Gastrocnemius medialis (tissue), 4 donors: Measurements from ENCODE around the gene RASA3. TPM values are rescaled to one million over a fixed set of nuclear protein-coding genes. Genes with fewer than 3 reads are reported as not detected.

Experiments
- ATAC-seq, 2 donors: fragments of 150-250 bp; one replicate each; pipeline ENCODE4 v1.9.1; 2016
- DNase-seq, 2 donors: peaks; one replicate each; pipeline ENCODE4 v3.0.0-alpha.2; 2019
- H3K27ac ChIP-seq, 4 donors: fragments of 200-600 bp; sonication (generic); 1 replicate in 1 of 4; 2 replicates in 3 of 4; pipeline ENCODE4 v1.5.1; 2016 to 2018; ENCODE audit warnings: mild to moderate bottlenecking in 2 of 4, moderate library complexity in 1 of 4
- H3K27me3 ChIP-seq, 3 donors: fragments of 200-600 bp; sonication (generic) in 2 of 3; 1 replicate in 1 of 3; 2 replicates in 2 of 3; pipeline versions ENCODE4 v1.5.1 to v1.6.0; 2016 to 2019; ENCODE audit warnings: mild to moderate bottlenecking in 1 of 3, moderate library complexity in 1 of 3
- H3K36me3 ChIP-seq, 2 donors: fragments of 200-600 bp; sonication (generic) in 1 of 2; one replicate each; pipeline ENCODE4 v1.5.1; 2017 to 2018
- H3K4me1 ChIP-seq, 2 donors: fragments of 200-600 bp; sonication (generic) in 1 of 2; one replicate each; pipeline ENCODE4 v1.5.1; 2016 to 2017; ENCODE audit warnings: mild to moderate bottlenecking in 2 of 2
- H3K4me3 ChIP-seq, 4 donors: fragments of 200-600 bp; sonication (generic) in 3 of 4; 1 replicate in 1 of 4; 2 replicates in 3 of 4; pipeline ENCODE4 v1.5.1; 2016 to 2019; ENCODE audit warnings: mild to moderate bottlenecking in 2 of 4
- H3K9me3 ChIP-seq, 3 donors: fragments of 200-600 bp; sonication (generic) in 2 of 3; 1 replicate in 1 of 3; 2 replicates in 2 of 3; pipeline ENCODE4 v1.5.1; 2016 to 2019
- CTCF ChIP-seq, 5 experiments: fragments of 450-650 bp in 3 of 5; fragments of 200-600 bp in 2 of 5; sonication (generic) in 2 of 5; IDR thresholded peaks in 4 of 5; conservative IDR thresholded peaks in 1 of 5; 1 replicate in 4 of 5; 2 replicates in 1 of 5; pipeline ENCODE4 v1.5.1; 2016 to 2019; ENCODE audit warnings: antibody characterized with exemption in 5 of 5, mild to moderate bottlenecking in 3 of 5, moderate library complexity in 3 of 5
- POLR2A ChIP-seq, 2 donors: fragments of 450-650 bp; IDR thresholded peaks; one replicate each; pipeline ENCODE4 v1.6.1; 2017; ENCODE audit warnings: antibody characterized with exemption in 2 of 2, mild to moderate bottlenecking in 2 of 2, moderate library complexity in 2 of 2
- in situ Hi-C, 4 donors: fragments of 200-750 bp; cut with MboI; loops; one replicate each; pipeline versions ENCODE4 v1.15.0 to v1.8.0; 2017; ENCODE audit warnings: low sequenced_read_pairs in 4 of 4
- intact Hi-C: fragments of 100-400 bp; cut with DNase I; formaldehyde crosslinking; loops from one replicate; pipeline ENCODE4 v1.15.1; 2023; ENCODE audit warnings: low total_unique reads
- total RNA-seq, 4 donors: library from RNA; depleted of rRNA; stranded (reverse); fragments of >200 nt; gene quantifications; one replicate each; pipeline versions ENCODE4 v1.1.0 to v1.2.3, GENCODE V29; 2016

RASA3 gene
- total RNA-seq, 4 donors from 2014 or later = 3.4 to 22.2 (median 10.8) TPM

DNA sequence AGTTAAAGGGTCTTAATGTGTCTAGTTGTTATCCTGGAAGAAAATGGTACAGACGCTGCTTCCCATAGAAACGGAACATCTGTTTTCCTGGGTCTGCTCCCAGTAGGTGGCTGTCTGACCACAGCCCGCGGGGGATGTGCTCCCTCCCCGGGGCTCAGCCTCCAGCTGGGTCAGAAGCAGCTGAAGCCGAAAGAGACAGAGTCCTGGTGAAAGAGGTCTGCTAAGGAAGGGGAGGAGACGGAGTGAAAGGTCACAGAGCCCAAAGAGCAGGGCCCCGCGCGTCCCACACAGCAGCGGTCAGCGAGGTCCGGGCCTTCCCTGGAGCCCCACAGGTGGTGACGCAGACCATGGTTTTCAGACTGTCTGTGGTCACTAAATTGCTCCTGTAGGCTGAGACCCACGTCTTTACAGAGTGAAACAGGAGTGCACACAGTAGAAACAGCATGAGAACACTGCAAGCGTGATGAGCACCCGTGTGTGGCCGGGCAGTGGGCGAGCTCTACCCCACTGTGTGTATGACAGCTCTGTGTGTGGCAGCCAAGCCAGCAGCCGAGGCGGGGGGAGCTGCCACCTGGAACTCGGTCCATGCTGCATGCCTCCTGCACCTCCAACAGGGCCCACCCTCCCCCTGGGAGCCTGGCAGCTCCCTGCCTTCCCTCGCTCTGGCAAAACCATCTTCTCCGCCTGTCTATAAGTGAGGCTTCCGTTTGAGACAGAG lies 106.5 kb downstream of the RASA3 start:
- in situ Hi-C loops (no loop called here), intact Hi-C loops (no loop called here)
- Histone ChIP-seq H3K27me3 (no peaks in the 10 kb centered on the region), H3K27ac (no peak overlapping the region), H3K4me1 (peaks cover 0 to 6% of the 10 kb centered on the region in 2 donors), H3K36me3 (peaks cover 0 to 33% of the 10 kb centered on the region in 2 donors), H3K9me3 (no peaks in the 10 kb centered on the region), H3K4me3 (no peak overlapping the region)
- TF ChIP-seq POLR2A (IDR thresholded peaks at IDR 0.05) (no peak), CTCF (IDR thresholded peaks at IDR 0.05 in 4 of 5, conservative IDR thresholded peaks at IDR 0.05 in 1 of 5) (no peak)
- DNase-seq (no peak), ATAC-seq (no peak)

DNA sequence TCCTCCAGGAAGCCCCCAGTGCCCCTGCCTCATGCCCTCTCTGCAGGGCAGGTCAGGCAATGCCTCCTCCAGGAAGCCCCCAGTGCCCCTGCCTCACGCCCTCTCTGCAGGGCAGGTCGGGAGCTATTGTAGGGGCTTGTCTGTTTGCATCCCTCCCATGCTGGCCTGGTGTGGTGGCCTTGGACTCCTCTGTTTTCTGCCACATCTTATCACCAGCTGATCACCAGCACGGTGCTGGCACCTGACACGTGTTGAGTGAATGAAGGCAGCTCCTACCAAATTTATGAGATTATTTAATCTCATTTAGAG lies 107.1 kb downstream of the RASA3 start:
- no peak overlapping the region for H3K27ac ChIP-seq
- DNase-seq = no peak
- intact Hi-C loops = no loop called here

DNA sequence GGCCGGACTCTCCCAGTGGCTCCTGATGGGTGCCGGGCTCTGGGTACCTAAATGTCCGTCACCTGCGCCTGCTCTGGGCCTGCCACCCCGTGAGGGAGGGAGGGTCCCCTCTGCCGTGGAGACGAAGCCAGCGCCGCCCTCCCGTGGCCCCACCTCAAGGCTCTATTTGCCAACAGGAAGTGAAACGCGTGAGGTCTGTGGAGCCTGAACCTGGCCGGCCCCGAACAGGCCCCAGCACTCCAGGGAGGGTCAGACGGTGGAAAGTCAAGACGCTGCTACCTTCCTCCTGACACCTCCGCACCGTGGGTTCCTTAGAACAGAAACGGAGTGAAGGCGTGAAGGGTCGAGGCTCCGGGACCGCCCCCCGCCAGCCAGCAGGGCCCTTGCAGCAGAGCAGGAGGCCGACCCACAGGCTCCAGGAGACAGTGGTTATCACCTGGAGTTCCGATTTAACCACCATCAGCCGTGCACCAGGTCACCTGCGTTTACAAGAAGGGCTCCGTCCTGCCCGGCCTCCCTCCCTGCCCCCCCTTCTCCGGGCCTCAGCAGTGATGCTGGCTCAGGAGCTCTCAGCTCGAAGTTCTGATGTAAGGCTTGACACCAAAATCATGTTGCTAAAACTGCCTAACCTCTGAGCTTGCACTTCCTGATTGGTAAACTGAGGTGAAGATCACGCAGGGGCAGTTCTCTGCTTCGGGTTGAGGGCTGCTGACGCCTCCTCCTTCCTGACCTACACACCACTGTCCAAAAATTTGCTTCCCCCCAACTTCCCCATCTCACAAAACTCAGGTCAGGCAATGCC lies 107.6 kb downstream of the RASA3 start:
- Histone ChIP-seq H3K9me3 (no peaks in the 10 kb centered on the region), H3K4me3 (no peak overlapping the region), H3K4me1 (peaks cover 0 to 6% of the 10 kb centered on the region in 2 donors), H3K36me3 (peaks cover 0 to 40% of the 10 kb centered on the region in 2 donors), H3K27me3 (no peaks in the 10 kb centered on the region), H3K27ac (no peak overlapping the region)
- TF ChIP-seq CTCF (IDR thresholded peaks at IDR 0.05 in 4 of 5, conservative IDR thresholded peaks at IDR 0.05 in 1 of 5) (no peak), POLR2A (IDR thresholded peaks at IDR 0.05) (no peak)
- in situ Hi-C loops = no loop called here
- intact Hi-C loops = no loop called here
- DNase-seq = no peak
- no peak for ATAC-seq

More for the DNA sequence above, 107.1 kb downstream of the RASA3 start:
- Histone ChIP-seq H3K4me1 (peaks cover 0 to 6% of the 10 kb centered on the region in 2 donors), H3K27me3 (no peaks in the 10 kb centered on the region), H3K9me3 (no peaks in the 10 kb centered on the region), H3K36me3 (peaks cover 0 to 38% of the 10 kb centered on the region in 2 donors), H3K4me3 (no peak overlapping the region)
- ATAC-seq = no peak
- in situ Hi-C loops = no loop called here
- TF ChIP-seq CTCF (IDR thresholded peaks at IDR 0.05 in 4 of 5, conservative IDR thresholded peaks at IDR 0.05 in 1 of 5) (no peak), POLR2A (IDR thresholded peaks at IDR 0.05) (no peak)

DNA sequence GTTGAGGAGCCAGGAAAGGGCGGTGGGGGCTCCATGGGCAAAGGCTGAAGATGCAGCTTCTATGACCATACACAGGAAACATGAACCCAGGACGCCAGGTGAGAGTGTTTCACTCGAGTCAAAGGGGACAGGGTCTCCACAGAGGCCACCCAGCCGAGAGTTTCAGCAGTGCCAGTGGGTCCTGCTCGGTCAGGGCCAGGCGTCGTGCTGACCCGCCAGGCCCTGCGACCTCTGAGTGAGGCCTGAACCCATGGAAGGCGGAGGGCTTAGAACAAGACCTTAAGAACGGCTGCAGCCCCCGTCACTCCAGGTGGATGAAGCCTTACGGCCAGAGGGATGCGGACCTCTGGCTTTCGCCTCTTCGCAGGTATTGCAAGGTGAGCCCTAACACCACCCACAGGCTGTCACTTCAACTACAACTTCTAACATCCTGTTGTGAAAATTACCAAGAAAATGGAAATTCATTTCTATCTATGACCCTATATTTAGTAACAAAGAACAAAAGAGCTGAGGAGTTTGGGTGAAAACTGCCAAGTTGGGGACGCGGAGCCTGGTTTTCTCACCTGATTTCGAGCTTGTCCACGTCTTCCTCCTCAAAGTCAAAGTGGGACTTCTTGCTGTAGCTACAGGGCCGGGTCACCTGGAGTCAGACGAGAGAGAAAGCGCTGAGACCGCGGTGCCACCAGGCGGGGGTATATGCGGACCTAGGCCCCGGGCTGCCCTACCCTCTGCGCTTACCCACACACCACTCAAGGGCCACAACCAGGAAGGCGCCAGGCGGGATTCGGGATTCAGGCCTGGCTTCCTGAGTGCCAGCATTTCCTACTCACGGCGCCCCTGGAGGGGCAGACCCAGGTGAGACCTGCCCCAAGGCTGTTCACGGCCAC lies 108.5 kb downstream of the RASA3 start:
- intact Hi-C loops (no loop called here), in situ Hi-C loops (no loop called here)
- Histone ChIP-seq H3K27ac (no peak overlapping the region), H3K4me3 (no peak overlapping the region), H3K9me3 (no peaks in the 10 kb centered on the region), H3K27me3 (no peaks in the 10 kb centered on the region), H3K36me3 (peaks cover 0 to 44% of the 10 kb centered on the region in 2 donors), H3K4me1 (peaks cover 0 to 6% of the 10 kb centered on the region in 2 donors)
- DNase-seq (no peak), ATAC-seq (no peak)
- TF ChIP-seq CTCF (IDR thresholded peaks at IDR 0.05 in 4 of 5, conservative IDR thresholded peaks at IDR 0.05 in 1 of 5) (no peak), POLR2A (IDR thresholded peaks at IDR 0.05) (no peak)
